ENCODE measurements around the gene PCMT1.
A peak's percentile ranks its signal among the peaks of the same experiment; 100 is the strongest.
"Not testable (repeated sequence)": the region's sequence is repeated elsewhere in the genome, so short reads cannot be mapped to it uniquely, and the experiment has no call there.

Gene PCMT1

DNA sequence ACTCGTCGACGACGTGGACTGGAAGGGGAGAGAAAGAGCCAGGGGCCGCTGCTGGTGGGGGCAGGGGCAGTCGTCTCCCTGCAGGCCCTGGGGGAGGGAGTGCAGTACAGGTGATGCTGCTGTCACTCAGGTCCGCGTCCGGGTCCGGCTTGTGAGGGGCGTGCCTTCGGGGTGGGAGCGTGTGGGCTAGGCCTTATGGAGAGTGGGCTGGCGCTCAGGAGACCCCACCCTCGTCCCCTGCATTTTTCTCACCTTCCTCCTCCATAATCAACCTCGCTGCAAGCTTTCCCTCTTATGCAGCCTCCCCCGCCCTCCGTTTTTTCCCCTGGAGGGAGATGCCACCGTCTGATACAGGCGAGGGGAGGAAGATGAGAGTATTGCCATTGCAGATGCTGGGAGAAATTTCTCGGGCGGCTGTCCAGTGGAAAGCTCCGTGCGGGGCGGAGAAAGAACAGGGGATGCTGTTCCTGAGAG is 632 bp downstream of the PCMT1 start:
- peak; percentile 42 for DNase-seq (ENCODE audit: low read depth)

DNA sequence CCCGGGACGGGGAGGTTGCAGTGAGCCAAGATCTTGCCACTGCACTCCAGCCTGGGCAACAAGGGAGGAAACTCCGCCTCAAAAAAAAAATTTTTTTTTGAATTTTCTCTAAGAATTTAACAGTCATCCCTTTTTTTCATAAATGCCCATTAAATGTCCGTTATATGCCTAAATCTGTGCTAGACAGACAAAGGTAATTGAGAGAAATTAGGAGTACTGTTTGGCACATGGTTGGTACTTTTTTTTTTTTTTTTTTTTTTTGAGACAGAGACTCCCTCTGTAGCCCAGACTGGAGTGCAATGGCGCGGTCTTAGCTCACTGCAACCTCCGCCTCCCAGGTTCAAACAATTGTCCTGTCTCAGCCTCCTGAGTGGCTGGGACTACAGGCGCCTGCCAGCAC is 1.7 kb downstream of the PCMT1 start:
- DNase-seq (ENCODE audit: low read depth), result no peak

DNA sequence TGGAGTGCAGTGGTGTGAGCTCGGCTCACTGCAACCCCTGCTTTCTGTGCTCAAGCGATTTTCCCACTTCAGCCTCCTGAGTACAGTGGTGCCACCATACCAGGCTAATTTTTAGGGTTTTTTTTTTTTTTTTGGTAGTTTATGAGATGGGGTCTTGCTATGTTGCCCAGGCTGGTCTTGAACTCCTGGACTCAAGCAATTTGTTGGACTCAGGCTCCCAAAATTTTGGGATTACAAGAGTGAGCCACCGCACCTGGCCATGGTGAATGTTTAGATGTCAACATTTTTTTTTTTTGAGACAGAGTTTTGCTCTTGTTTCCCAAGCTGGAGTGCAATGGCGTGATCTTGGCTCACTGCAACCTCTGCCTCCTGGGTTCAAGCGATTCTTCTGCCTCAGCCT is 2.4 kb downstream of the PCMT1 start:
- DNase-seq (ENCODE audit: low read depth), result not testable (repeated sequence)

DNA sequence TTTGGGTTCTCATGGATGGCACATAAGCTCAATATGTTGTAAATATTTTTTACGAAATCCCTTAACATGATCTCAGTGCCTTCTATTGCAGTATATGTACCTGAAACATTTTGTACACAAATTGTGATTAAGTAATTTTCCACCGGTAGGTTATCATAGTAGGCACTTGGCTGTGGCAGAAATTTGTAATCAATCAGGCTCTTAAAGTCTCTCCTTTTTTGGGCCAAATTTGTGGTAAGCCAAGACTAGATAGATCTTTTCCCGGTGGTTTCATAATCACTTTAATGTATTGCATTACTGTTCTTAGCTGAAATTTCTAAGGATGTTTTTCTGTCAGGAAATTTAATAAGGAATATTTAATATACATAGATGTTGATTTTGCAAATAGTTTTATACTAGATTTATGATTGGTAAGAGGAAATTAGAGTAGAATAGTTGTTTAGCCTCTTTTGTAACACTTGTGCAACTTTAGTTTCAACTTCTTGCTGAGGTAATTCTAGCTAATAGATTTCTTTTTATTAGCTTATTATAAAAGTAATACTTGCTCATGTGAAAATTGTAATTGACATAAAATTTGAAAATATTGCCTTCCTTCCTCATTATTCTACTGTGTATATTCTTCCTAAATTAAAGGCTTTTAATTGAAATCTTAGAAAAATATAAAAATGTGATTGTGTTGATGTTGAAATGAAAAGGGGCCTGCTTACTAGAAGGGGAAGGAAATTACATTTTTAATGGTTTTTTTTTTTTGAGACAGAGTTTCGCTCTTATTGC is 3.2 kb downstream of the PCMT1 start:
- DNase-seq (ENCODE audit: low read depth), result no peak

DNA sequence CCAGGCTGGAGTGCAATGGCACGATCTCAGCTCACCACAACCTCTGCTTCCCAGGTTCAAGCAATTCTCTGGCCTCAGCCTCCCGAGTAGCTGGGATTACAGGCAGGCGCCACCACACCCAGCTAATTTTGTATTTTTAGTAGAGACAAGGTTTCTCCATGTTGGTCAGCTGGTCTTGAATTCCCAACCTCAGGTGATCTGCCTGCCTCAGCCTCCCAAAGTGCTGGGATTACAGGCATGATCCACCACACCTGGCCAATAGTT is 3.8 kb downstream of the PCMT1 start:
- not testable (repeated sequence) for DNase-seq (ENCODE audit: low read depth)

DNA sequence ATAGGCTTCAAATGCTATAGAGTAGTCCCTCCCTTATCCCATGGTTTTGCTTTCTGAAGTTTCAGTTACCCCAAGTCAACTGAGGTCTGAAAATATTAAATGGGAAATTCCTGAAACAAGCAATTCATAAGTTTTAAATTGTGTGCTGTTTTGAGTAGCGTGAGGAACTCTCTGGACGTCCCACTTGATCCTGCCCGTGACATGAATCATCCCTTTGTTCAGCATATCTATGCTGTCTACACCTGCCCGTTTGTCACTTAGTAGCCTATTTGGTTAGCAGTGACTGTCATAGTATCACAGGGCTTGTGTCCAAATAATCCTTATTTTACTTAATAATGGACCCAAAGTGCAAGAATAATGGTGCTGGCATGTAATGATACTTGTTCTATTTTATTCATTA is 5.0 kb downstream of the PCMT1 start:
- DNase-seq (ENCODE audit: low read depth), result no peak

DNA sequence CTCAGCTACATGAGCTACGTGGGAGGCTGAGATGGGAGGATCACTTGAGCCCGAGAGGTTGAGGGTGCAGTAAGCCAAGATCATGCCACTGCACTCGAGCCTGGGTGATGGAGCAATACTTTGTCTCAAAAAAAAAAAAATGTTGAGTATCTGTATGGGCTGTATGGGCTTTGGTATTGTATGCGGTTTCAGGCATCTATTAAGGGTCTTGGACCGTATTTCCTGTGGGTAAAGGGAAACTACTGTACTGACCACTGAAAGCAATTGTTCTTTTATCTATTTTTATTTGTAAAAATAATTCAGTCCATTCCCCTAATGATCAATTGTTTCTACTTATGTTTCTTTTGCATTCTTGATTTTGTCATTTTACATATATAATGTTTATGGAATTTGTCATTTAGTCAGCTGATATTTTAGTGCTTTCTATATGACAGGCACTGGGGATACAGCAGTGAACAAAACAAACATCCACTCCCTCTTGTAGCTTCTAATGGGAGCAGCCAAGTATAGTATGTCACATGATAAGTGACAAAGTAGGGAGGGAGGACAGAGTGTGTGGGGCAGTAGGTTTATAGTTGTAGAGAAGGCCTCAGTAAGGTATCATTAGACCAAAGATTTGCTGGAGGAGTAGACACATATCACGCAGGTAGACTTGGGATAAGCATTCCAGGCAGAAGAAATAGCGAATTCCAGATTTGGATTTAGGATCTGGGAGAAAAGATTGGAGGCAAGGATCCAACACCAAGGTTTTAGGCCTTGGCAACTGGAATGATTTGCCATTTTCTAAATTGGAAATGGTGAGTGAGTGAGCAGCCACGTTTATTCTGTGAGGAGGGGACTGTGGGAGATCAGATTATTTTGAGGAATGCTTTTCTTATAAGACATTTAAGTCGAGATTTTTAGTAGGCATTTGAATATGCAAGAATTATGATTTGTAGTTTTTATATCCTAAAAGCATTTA is 6.0 kb downstream of the PCMT1 start:
- DNase-seq (ENCODE audit: low read depth), result no peak

DNA sequence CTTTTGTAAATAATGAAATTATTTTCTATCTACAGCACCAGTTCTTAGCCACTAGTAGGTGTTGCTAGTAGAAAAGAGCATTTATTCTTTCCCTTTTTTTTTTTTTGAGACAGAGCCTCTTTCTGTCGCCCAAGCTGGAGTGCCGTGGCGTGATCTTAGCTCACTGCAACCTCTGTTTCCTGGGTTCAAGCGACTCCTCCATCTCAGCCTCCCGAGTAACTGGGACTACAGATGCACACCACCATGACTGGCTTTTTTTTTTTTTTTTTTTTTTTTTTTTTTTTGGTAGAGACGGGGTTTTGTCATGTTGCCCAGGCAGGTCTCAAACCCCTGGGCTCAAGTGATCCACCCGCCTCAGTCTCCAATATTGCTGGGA is 6.7 kb downstream of the PCMT1 start:
- no peak for DNase-seq (ENCODE audit: low read depth)

DNA sequence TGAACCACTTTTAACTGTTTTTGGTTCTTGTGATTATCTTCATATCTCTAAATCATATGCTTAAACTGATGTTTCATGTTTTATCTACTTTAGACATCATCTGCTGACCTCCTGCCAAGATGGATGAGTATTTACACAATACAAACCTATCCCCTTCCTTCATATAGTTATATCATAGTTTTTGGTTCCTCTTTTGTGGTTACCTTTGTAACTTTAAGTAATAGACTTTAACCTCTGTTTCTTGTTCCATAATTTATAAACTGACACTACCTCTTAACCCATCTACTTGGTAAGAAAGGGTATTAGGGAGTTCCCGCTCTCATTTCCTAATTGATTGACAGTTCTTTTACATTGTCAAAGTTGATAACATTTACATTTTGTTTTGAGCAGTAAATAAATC is 11.9 kb downstream of the PCMT1 start:
- DNase-seq (ENCODE audit: low read depth), result no peak

DNA sequence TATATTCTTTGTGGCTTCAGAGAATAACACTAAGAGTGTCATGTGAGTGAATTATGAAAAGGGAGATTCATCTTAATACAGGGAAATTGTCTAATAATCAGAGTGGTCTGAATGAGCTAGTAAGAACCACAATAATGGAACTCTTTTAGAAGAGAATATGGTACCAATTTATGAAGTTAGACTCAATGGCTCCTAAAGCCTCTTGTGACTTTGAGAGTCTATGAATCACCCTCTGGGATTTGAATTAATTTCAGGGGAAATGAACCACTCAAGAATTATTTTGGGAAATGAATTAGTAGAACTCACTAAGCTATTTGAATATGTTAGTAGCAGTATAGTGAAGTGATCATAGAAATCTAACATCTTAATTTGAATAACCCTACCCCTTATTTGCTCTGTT is 14.3 kb downstream of the PCMT1 start:
- DNase-seq (ENCODE audit: low read depth), result no peak

DNA sequence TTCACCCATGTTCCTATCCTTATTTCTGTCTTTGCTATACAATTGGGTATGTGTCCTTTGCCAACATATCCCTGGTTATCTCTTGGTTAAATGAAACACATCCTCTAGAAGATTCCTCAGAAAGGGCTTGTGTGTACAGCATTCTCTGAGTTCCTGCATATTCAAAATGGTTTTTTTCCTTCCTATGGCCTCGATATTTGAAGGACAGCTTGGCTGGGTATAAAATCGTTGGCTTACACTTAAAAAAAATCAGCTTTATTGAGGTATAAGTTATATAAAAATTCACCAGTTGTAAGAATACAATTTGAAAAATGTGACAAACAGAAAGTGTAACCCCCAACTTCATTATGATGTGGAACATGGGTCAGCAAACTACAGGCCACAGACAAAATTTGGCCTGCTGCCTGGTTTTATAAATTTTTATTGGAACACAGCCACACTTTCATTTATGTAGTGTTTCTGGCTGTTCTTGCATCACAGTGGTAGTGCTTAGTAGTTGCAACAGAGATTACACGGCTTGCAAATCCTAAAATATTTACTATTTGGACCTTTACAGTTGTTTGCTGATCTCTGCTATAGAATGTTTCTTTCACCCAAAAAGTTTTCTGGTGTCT is 16.7 kb downstream of the PCMT1 start:
- no peak for DNase-seq (ENCODE audit: low read depth)

DNA sequence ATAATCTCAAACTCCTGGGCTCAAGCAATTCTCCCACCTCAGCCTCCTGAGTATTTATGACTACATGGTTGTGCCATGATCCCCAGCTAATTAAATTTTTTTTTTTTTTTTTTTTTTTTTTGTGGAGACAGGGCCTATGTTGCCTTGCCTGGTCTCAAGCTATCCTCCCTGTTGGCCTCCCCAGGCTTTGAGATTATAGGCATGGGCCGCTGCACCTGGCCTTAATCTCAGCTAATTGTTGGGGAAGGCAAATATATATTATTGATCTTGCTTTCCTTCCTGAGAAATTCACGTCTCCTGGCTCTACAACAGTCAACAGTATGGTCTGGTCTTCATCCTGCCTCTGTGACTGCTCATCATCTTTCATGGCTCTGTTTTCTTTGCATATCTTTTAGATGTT is 20.1 kb downstream of the PCMT1 start:
- DNase-seq (ENCODE audit: low read depth), result no peak

DNA sequence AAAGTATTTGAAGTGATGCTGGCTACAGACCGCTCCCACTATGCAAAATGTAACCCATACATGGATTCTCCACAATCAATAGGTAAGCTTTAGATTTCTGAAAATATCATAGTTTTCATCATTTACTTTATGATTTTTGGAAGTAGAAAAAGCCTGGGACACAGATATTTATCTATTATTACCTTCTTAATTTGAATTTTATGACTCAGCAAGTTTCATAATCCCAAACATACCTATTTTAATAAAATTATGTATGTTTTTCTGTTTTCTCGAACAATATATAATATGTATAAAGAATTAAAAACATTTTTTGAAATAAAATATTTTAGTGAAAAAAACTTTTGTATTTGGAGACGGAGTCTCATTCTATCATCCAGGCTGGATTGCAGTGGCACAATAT is 21.6 kb downstream of the PCMT1 start:
- DNase-seq (ENCODE audit: low read depth), result no peak

DNA sequence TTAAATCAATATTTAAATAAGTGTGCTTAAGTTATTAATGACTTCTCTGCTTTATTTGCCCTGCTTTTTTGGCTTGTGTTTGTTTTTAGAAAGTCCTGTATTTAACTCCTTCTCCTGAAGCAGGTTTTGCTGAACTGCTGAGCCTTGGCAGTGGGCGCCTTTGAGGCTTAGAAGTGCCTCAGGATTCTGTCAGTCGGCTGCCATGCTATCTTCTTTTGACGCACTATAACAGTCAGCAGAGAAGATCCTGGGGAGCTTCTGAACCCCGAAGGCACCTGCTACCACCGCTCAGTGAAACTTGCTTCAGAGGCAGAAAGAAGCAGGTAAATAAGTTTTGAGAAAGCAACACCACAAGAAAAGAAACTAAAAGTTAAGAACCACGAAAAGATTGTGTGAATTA is 22.4 kb downstream of the PCMT1 start:
- no peak for DNase-seq (ENCODE audit: low read depth)

DNA sequence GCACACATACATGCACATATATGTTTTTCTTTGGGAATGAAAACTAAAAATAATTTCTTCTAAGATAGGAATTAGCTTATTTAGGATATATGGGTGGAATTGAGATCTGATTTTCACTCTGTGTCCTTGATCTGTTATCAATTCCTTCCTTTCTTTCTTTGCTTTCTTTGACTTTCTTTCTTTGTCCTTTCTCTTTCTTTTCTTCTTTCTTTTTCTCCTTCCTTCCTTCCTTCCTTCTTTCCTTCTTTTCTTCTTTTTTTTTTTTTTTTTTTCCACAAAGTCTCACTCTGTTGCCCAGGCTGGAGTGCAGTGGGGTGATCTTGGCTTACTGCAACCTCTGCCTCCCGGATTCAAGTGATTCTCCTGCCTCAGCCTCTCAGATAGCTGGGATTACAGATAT is 28.1 kb downstream of the PCMT1 start:
- no peak for DNase-seq (ENCODE audit: low read depth)

DNA sequence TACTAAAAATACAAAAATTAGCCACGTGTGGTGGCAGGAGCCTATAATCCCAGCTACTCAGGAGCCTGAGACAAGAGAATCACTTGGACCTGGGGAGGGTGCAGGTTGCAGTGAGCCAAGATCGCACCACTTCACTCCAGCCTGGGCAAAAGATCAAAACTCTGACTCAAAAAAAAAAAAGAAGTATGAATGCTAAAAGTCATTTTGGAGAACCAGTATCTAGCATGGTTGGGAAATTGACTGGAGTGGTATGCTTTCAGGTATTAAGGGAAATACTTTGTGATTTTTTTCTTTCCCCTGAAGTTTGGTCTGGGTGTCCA is 30.1 kb downstream of the PCMT1 start:
- DNase-seq (ENCODE audit: low read depth), result no peak

DNA sequence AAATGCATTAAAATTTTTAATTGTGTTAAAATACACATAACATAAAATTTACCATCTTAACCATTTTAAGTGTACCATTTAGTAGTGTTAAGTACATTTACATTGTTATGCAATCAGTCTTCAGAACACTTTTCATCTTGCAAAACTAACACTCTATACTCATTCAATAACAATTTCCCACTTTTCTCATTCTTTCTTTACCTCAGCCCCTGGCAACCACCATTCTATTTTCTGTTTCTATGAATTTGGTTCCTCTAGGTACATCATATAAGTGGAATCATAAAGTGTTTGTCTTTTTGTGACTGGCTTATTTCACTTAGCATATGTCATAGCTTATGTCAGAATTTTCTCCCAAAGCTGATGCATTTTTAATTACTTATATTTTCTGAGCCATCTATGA is 32.2 kb downstream of the PCMT1 start:
- no peak for DNase-seq (ENCODE audit: low read depth)

DNA sequence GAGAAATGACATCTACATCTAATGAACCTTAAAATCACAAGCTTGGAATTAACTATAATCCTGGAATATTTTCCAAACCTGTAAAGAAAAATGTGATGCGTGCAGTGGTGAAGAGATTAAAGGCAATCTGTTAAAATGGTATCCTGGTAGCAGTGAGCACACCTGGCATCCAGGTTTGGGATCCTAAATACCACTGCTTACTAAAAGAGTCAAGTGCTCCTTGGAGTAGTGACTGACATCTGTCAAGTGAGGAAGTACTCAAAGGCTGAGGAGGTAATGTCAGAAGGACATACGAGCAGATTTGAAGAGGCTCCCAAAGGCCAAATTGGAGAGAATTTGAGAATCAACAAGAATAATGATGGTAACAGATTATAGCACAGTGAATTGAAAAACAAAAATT is 32.8 kb downstream of the PCMT1 start:
- DNase-seq (ENCODE audit: low read depth), result no peak

DNA sequence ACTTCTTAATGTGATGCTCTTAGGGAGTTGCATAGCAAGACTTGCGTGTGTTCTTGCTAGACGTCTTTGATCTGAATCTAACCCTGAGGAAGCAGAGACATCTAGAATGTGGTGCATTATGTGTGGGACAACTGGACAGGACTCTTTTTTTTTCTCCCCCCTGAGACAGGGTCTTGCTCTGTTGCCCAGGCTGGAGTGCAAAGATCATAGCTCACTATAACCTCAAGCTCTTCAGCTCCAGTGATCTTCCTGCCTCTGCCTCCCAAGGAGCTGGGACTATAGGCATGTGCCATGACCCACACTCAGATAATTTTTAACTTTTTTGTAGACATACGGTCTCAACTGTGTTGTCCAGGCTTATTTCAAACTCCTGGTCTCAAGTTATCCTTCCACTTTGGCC is 34.0 kb downstream of the PCMT1 start:
- no peak for DNase-seq (ENCODE audit: low read depth)

DNA sequence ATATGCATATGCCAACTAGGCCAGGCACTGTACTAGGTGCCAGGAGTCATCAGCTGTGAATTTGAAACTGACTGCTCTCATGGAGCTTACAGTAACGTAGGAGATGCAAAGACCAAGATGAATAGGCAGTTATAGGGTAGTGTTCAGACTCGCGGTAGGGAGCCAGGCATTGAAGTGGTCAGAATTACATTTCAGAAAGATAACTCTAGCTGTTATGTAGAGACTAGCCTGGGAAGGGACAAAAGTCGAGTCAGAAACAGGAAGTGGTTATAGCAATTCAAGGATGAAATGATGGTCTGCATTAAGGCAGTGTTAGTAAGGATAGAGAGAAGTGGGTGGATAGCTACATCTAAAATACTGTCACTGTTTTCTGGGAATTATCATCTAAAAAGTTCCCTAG is 56.6 kb downstream of the PCMT1 start:
- no peak for DNase-seq (ENCODE audit: low read depth)

DNA sequence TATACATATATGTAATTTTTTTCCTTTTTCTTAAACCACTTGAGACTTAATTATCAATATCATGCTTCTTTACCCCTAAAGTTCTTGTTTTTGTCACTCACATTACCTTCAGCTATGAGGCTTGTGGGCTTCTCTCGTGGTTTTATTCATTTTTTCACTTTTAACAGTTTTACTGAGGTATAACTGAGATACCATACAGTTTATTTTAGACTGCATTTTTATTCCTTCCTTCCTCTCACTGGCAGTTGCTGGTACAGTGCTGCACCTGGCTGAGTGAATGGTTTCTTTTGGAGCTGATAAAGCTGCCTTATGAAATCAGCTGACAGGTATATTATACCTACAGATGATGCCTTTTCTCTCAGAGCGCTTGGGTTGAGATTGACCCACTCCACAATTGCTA is 60.3 kb downstream of the PCMT1 start:
- no peak for DNase-seq (ENCODE audit: low read depth)

DNA sequence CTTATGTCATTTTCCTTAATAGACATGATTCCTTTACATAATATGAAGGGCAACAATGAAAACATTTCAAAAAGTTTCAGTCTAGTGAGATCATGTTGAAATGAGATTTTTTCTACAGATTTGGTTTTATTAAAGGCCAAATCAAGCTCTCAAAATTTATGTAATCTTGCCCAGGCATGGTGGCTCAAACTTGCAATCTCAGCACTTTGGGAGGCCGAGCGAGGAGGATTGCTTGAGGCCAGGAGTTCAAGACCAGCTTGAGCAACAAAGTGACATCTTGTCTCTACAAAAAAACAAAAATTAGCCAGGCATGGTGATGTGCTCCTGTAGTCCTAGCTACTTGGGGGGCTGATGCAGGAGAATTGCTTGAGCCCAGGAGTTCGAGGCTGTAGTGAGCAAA is 63.8 kb downstream of the PCMT1 start:
- no peak for DNase-seq (ENCODE audit: low read depth)

DNA sequence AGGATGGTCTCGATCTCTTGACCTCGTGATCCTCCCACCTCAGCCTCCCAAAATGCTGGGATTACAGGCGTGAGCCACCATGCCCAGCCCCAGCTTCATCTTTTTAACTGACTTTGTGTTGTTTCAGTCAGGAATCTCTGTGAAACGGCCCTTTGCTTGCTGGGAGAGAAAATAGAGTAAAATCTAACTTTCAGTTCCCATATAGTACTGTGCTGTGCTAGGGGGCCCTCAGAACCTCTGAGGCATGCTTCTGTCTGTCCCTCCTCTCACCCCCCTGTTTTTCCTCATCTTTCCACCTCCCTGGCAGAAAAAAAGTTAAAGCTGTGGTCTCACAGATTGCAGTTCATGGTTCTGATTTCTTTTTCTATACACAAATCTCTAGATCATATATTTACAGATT is 66.2 kb downstream of the PCMT1 start:
- no peak for DNase-seq (ENCODE audit: low read depth)
